ENCODE data around the gene KIF11. TPM values are rescaled to one million over a fixed set of nuclear protein-coding genes. Genes with fewer than 3 reads are reported as not detected.

The KIF11 gene
- polyA plus RNA-seq, 2 of the 4 experiments (the other 2 are of a cell fraction) = 32.5 to 38.7 TPM

- TF ChIP-seq HOXB13 (CRISPR knock-in tag; IDR thresholded peaks at IDR 0.05; ENCODE audit: low read depth) (no peak), MAZ (IDR thresholded peaks at IDR 0.05; ENCODE audit: borderline replicate concordance, low read depth, low read length) (no peak), JUNB (IDR thresholded peaks at IDR 0.05) (no peak), USF2 (IDR thresholded peaks at IDR 0.05) (no peak), SREBF2 (IDR thresholded peaks at IDR 0.05) (no peak), FOXS1 (CRISPR knock-in tag; IDR thresholded peaks at IDR 0.05) (no peak)
Measured at GRCh38 chr10:92690211-92690914, 97.4 kb downstream of the KIF11 start (continued).

- TF ChIP-seq MAZ (IDR thresholded peaks at IDR 0.05; ENCODE audit: borderline replicate concordance, low read depth, low read length) = no peak
- no peak for TF ChIP-seq TP53 (CRISPR knock-in tag; IDR thresholded peaks at IDR 0.05)
- TF ChIP-seq ZFP36 (IDR thresholded peaks at IDR 0.05; ENCODE audit: borderline replicate concordance, partially characterized antibody) = no peak
- Histone ChIP-seq H3K27ac (peak overlapping the region; percentile 95 to 97), H3K4me1 (peaks cover 55% of the 10 kb centered on the region), H3K4me3 (peak overlapping the region; percentile 97), H3K9me3 (no peaks in the 10 kb centered on the region), H3K4me2 (peak overlapping the region; percentile 95)
- WGBS (ENCODE audit: missing lambda C conversion rate) = 71% methylated on average over 30 of the region's 30 CpGs
- CTCF ChIA-PET = interaction anchor here (1.0 to 2.5 kb wide), 3 partner anchors 158 to 735 kb away, joined by 3 to 6 read pairs (median 4); partner anchors contain the start of gene EXOC6
- ATAC-seq (no peak), FAIRE-seq (no peak), DNase-seq (ENCODE audit: low read depth in 1 of 2, low spot score in 1 of 2) (no peak)
- POLR2A ChIA-PET = interaction anchor here (1.8 to 3.3 kb wide), 4 partner anchors 9 to 157 kb away, joined by 10 to 31 read pairs (median 17); partner anchors contain the start of gene EXOC6
Measured at GRCh38 chr10:92690915-92691590, 98.1 kb downstream of the KIF11 start.

- ChIA-PET CTCF (interaction anchor here (1.0 to 2.5 kb wide), 3 partner anchors 157 to 734 kb away, joined by 3 to 6 read pairs (median 4); partner anchors contain the start of gene EXOC6), POLR2A (interaction anchor here (3.3 kb wide), 1 partner anchor 156 kb away, joined by 31 read pairs; the partner anchor contains the start of gene EXOC6)
- TF ChIP-seq POLR2AphosphoS2 (conservative IDR thresholded peaks at IDR 0.05; ENCODE audit: low read length) (no peak), SREBF2 (IDR thresholded peaks at IDR 0.05) (no peak), E2F6 (IDR thresholded peaks at IDR 0.05; ENCODE audit: borderline replicate concordance, low read depth) (no peak), BCL3 (IDR thresholded peaks at IDR 0.05) (no peak), EP300 (IDR thresholded peaks at IDR 0.05) (no peak), PHF8 (IDR thresholded peaks at IDR 0.05; ENCODE audit: borderline replicate concordance, low read depth) (no peak), BHLHE40 (IDR thresholded peaks at IDR 0.05; ENCODE audit: low read depth, low read length) (no peak)
- Histone ChIP-seq H3K9me3 (no peaks in the 10 kb centered on the region), H3K4me3 (peak overlapping the region; percentile 97), H3K4me2 (peak overlapping the region; percentile 95), H3K27ac (peak overlapping the region; percentile 95 to 97; a peak in 3 of 6 replicates), H3K4me1 (peaks cover 61% of the 10 kb centered on the region)
- DNase-seq (ENCODE audit: low read depth in 1 of 2, low spot score in 1 of 2) (no peak), ATAC-seq (no peak), FAIRE-seq (no peak)
- WGBS (ENCODE audit: missing lambda C conversion rate) = 95% methylated on average over 35 of the region's 35 CpGs
Measured at GRCh38 chr10:92691591-92692079, 98.7 kb downstream of the KIF11 start.

All from A549 (cell line).